ENCODE results near the gene ZNF423.

ZNF423 gene

GRCh38 chr16:49661465-49662187, 194.3 kb downstream of the ZNF423 start:
- no peak for DNase-seq

DNA sequence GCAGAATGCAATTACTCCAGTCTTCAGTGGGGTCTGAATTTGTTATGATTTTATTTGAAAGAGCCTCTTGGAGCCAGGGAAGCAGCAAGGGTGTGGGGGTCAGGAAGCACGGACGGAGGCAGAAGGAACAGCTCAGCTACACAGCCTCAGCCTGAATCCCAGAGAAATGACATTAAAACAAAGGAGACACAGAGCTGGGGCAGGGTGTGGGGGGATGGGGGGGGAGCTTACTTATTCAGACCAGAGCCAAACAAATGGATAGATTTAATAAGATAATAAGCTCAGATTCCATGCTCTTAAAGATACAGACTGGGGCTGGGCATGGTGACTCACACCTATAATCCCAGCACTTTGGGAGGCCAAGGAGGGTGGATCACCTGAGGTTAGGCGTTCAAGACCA, 195.3 kb downstream of the ZNF423 start:
- DNase-seq: no peak

GRCh38 chr16:49659356-49659755, 196.6 kb downstream of the ZNF423 start:
- no peak for DNase-seq

GRCh38 chr16:49658531-49658930, 197.4 kb downstream of the ZNF423 start:
- no peak for DNase-seq

GRCh38 chr16:49657736-49658465, 198.0 kb downstream of the ZNF423 start:
- no peak for DNase-seq

- DNase-seq: no peak
Observed at GRCh38 chr16:49654425-49654824, 201.5 kb downstream of the ZNF423 start.

- no peak for DNase-seq
Observed at GRCh38 chr16:49653577-49653976, 202.3 kb downstream of the ZNF423 start.

GRCh38 chr16:49653173-49653570, 202.7 kb downstream of the ZNF423 start:
- DNase-seq: no peak

DNA sequence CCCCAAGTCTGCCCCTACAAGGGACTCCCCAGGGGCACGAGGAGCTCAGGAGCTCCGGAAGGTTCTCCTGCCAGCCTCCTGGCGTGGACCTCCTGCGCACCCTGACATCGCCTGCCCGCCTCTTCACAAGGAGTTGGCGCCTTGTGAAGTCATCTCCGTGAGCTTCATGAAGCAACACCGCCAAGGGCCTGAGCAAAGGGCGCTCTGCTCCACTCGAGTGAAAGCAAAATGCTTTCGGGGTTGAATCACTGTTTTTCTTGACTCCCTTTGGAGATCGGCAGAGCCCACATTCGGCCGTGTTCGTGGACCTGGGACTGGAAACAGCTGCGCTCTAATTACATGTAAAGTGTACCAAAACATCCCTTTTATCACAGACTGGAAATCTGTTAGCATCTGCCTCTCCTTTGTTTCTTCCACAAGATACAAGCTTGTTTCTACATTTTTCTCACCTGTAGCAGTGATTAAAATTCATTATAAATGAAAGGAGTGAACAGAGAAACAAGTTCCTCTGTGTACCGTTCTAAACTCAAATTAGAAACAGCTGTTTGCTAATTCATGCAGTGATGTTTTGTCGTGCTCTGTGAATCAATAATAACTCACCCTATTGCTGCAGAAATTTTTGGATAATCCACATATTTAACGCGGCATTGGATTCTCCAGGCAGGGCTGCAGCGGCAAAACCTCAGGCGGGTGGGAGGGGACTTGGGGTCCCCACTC, 203.3 kb downstream of the ZNF423 start:
- DNase-seq: peak in 2 of 3 experiments; percentile 29 to 62

- DNase-seq: peak in 1 of 3 experiments; percentile 52
Observed at GRCh38 chr16:49651996-49652395, 203.9 kb downstream of the ZNF423 start.

DNA sequence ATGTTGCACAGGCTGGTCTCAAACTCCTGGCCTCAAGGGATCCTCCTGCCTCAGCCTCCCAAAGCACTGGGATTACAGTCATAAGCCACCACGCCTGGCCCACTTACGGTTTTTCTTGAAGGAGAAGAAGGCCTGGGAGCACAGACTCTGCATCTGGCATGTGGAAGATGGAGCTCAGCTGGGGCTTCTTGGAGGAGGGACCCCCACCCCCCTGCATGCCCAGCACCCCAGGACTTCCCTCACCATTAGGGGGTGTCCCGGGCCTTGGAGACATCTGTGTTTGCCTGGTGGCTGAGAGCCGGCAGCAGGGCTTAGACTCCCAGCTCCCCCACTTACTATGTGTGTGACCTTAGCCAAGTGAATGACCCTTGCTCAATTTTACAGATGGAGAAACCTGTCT, 204.7 kb downstream of the ZNF423 start:
- no peak for DNase-seq

GRCh38 chr16:49650603-49651002, 205.3 kb downstream of the ZNF423 start:
- DNase-seq: no peak

DNA sequence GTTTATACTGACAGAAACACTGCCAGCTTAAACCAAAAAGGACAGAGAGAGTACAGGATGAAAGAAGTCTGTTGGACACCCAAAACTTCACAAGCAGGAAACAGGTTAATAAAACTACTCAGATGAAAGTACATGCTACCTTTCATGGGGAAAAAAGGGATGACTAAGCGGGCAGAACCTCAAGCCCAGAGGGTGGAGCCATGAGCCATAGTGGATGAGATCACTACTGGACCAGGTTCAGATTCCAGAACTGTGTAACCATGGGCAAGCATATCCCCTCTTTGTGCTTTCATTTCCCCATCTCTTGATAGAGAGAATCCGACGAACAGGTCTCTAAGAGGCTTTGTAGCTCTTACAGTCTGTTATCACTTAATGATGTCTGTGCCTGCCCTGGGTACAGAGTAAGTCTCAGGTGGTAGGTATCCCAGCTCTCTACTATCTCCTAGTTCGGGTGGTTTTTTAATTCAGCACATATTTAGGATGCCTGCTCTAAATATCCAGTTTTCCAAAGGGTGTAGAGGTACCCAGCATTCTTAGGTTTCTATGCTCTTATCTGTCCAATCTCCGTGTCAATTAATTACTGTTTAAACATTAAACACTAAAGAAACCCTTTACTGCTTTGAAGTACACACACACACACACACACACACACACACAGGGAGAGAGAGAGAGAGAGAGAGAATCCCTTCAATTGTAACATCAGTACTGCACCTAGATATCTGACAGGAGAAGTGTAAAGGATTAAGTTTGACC, 206.7 kb downstream of the ZNF423 start:
- DNase-seq: peak in 1 of 3 experiments; percentile 9

GRCh38 chr16:49647673-49648072, 208.2 kb downstream of the ZNF423 start:
- DNase-seq: no peak

- DNase-seq: no peak
Observed at GRCh38 chr16:49645263-49645662, 210.6 kb downstream of the ZNF423 start.

DNA sequence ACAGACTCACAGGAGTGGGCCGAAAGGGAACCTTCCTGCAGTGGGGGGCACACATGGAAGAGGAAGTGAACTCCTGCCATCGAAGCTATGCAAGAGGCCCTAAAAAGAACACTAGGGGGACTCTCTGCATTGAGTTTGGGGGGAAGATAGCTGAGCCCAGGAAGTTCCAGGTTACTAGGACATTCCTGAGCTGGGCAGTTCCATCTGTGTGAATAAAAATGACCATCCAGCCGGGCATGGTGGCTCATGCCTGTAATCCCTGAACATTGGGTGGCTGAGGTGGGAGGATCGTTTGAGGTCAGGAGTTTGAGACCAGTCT, 211.8 kb downstream of the ZNF423 start:
- no peak for DNase-seq

GRCh38 chr16:49643429-49644144, 212.3 kb downstream of the ZNF423 start:
- no peak for DNase-seq

DNA sequence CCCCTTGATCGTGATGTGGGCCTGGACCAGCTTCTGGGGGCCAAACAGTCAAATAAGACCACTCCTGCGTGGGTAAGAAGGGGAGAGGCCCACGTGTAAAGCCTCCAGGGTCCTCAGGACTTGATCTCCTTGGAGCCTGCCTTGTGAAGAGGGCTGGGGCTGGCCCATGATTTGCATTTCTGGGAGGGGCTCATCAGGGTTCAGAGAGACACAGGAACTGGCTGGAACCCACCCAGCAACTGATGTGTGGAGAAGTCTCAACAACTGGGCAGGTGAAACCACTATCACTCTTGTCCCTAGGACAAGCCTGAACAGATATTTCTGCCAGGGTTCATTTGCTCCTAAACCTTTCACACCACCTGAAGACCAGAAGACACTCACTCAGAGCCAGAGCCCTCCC, 214.7 kb downstream of the ZNF423 start:
- DNase-seq: no peak

DNA sequence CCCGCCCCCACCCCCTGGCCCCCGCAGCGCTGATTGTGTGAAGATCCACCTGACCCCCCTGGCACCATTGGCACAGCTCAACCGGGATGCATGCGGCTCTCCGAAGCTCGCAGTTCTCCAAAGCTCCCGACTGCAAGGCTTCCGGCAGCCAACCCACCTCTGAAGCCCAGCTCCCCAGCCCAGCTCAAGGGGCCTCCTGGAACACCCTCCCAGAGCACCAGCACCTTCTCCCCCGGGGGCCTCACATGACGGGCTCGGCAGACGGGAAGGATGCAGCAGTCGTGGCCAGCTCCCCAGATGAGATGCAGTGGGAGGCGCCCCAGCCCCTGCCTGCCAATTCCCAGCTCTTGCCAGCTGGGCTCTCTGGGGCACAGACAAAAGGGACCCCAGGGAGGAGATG, 215.3 kb downstream of the ZNF423 start:
- DNase-seq: no peak

- DNase-seq: peak in 1 of 3 experiments; percentile 9
Observed at GRCh38 chr16:49639739-49640431, 216.0 kb downstream of the ZNF423 start.

DNA sequence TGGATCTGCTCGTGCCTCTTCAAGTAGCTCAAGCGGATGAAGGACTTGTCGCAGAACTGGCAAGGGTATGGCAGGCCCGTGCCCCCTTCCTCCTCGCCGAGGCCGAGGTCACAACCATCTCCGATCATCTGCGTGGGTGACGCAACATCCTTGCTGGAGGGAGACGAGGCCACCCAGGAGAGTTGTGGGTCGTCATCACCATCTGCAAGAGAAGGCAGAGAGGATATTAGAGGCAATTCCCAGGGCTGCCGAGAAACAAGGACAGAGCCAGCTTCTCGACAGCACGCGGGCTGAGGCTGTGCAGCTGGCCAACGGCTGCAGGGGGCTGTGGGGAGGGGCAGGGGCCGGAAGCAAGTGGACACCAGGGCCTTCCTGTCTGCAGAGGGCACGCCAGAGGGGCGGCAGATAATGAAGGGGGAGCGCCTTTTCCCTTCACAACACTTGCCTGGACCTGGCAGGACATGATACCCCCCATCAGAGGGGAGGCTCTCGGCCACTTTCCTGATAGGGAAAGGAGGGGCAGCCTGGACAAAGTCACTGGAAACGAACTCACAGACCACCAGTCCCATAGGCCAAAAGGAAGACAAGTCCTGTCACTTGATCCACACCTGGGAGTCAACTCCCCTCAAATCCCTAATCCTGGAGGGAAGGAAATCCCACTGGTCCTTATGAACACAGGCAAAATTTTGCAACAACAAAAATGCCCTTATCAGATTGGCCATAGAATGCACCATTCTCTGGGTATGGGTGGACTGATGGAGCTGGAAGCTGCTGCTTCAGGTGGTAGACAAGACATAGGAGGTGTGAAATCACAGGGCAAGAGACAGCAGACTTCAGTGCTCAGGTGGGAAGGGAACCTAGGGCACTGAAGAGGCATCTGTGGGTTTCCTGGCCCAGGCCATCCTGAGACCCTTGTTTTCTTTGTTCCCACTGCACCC, 217.0 kb downstream of the ZNF423 start:
- DNase-seq: peak in 1 of 3 experiments; percentile 16

Data from NCI-H1417 (cell line).